Mucosa of descending colon (tissue), 3 donors: ENCODE measurements around the gene DSP. TPM values are rescaled to one million over a fixed set of nuclear protein-coding genes. Genes with fewer than 3 reads are reported as not detected.

ENCODE experiments used
- ATAC-seq: fragments of 200-7000 bp; cut with Tn5 transposase; one replicate; pipeline ENCODE4 v1.9.1; 2020; ENCODE audit warnings: mild to moderate bottlenecking, moderate library complexity
- DNase-seq, 3 donors: peaks; one replicate each; pipeline ENCODE4 v3.0.0-alpha.2; 2020
- H3K36me3 ChIP-seq: fragments of 200-600 bp; one replicate; pipeline ENCODE4 v1.8.0; 2021; ENCODE audit warnings: low read depth, mild to moderate bottlenecking
- H3K4me1 ChIP-seq: fragments of 200-600 bp; one replicate; pipeline ENCODE4 v1.8.0; 2021; ENCODE audit warnings: low read depth, mild to moderate bottlenecking
- H3K4me3 ChIP-seq: fragments of 200-600 bp; one replicate; pipeline ENCODE4 v1.8.0; 2021; ENCODE audit warnings: mild to moderate bottlenecking
- H3K9me3 ChIP-seq: fragments of 200-600 bp; one replicate; pipeline ENCODE4 v1.8.0; 2021; ENCODE audit warnings: mild to moderate bottlenecking
- intact Hi-C, 2 donors: fragments of 100-400 bp; cut with DNase I in 1 of 2; cut with micrococcal nuclease in 1 of 2; formaldehyde crosslinking; loops; one replicate each; pipeline versions ENCODE4 v1.11.0 to v1.11.1; 2022; cut with DNase I, micrococcal nuclease
- total RNA-seq, 3 donors: library from RNA; stranded (reverse); fragmentation: NEBNext Ultra II Directional in 2 of 3; extraction: Animal tissue kit (Norgen Biotek cat#: 25700) in 2 of 3; gene quantifications; one replicate each; pipeline versions ENCODE4 v1.2.1 to v1.2.4, GENCODE V29; 2021 to 2023
- TF ChIP-seq, protein P1 (sequence below): fragments of 200-600 bp; IDR thresholded peaks from one replicate; pipeline ENCODE4 v1.8.0; 2022; ENCODE audit warnings: antibody characterized with exemption, mild to moderate bottlenecking
- donor health status: DM: no; HTN: no; CAD: no; lungs with moderate emphysema.
- donor health status: DM: no; HTN: no; CAD: no.
- donor health status: DM: no; HTN: yes; CAD: no.

Gene DSP
- total RNA-seq, 3 donors from 2014 or later: 85.2 to 265 (median 177) TPM

DNA sequence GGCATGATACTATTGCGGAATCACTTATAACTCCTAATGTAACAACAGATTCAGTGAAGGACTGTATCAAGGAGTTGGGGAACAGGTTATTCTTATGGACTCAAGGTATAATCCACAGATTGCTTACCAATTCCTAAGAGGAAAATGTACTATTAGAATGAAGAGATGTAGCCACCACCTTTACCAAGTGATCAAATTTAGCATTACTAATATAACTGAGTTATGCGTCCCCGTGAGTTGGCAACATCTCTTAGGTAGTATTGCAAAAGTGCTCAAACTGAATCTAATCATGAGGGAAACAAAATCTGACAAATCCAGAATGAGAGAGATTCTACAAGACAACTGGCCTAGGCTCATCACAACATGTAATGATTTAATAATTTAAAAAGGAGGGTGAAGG lies 47.8 kb downstream of the DSP start:
- intact Hi-C loops: no loop called here
- peaks cover 18% of the 10 kb centered on the region for H3K4me1 ChIP-seq
- no peak for DNase-seq
- no peaks in the 10 kb centered on the region for H3K9me3 ChIP-seq
- TF ChIP-seq, protein P1, sequence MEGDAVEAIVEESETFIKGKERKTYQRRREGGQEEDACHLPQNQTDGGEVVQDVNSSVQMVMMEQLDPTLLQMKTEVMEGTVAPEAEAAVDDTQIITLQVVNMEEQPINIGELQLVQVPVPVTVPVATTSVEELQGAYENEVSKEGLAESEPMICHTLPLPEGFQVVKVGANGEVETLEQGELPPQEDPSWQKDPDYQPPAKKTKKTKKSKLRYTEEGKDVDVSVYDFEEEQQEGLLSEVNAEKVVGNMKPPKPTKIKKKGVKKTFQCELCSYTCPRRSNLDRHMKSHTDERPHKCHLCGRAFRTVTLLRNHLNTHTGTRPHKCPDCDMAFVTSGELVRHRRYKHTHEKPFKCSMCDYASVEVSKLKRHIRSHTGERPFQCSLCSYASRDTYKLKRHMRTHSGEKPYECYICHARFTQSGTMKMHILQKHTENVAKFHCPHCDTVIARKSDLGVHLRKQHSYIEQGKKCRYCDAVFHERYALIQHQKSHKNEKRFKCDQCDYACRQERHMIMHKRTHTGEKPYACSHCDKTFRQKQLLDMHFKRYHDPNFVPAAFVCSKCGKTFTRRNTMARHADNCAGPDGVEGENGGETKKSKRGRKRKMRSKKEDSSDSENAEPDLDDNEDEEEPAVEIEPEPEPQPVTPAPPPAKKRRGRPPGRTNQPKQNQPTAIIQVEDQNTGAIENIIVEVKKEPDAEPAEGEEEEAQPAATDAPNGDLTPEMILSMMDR: no peak
- ATAC-seq: no peak
- no peak overlapping the region for H3K4me3 ChIP-seq
- H3K36me3 ChIP-seq: no peaks in the 10 kb centered on the region

DNA sequence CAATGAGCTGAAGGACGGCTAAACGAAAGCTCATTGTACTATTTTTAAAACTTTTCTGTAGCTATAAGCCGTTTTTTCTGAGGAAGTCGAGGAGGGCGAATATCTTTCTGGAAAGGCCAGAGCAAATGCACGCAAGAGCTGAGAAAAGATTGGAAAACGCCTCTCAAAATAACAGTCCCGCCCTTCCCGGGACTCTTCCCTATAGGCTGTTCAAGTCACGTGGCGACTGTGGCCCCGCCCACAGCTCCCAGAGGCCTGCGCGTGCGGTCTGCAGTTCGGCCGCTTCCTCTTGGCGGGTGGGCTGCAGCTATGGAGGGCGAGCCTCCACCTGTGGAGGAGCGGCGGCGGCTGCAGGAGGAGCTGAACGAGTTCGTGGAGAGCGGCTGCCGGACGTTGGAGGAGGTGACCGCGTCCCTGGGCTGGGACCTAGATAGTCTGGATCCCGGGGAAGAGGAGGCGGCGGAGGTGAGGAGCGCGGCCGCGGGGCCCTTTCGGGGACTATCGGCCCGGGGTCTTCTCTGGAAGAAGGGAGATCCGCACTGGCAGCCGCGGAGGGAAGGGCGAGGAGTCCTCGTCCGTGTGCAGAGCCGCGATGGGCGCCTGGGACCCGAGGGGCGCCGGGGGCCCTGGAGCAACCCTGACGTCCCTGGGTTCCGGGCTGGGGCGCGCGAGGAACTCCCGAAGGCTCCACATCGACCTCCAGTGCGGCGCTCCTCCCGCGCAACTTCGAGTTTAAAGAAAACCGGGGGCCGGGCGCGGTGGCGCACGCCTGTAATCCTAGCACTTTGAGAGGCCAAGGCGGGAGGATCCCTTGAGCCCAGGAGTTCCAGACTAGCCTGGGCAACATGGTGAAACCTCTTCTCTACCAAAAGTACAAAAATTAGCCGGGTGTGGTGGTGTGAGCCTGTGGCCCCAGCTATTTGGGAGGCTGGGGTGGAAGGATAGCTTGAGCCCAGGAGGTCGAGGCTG lies 48.8 kb downstream of the DSP start, which contains the start of gene SNRNP48:
Gene SNRNP48 (plus strand): TSS at position 250 of the 969 bp plus-strand sequence. CDS start 60 bp downstream, at position 310.
- TF ChIP-seq, protein P1: no peak
- Histone ChIP-seq H3K4me3 (peak within 1 kb of the TSS; percentile 86), H3K9me3 (no peaks in the 10 kb centered on the region), H3K36me3 (no peaks in the 10 kb centered on the region), H3K4me1 (peaks cover 18% of the 10 kb centered on the region)
- ATAC-seq (peak; percentile 95), DNase-seq (peak; percentile 95 to 99 (median 97))
- intact Hi-C loops: loop anchor here in 1 of 2 donors (10.0 kb wide), 1 partner anchor 185 kb away; no protein-coding TSS in a partner anchor

DNA sequence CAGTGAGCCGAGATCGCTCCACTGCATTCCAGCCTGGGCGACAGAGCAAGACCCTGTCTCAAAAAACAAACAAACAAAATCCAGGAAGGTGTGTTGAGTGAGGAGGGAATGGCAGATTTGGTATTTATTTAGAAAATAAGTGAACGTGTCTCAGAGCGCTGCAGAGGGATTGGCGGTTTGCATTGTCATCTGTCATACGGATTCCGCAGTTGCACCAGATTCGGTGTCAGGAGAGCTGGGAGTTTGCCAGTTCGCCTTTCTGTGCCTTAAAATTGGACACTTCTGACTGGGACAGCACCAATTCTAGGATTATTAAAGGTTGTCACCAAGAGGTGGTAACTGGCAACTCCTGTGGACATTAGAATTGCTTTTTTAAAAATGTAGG lies 49.4 kb downstream of the DSP start:
- TF ChIP-seq, protein P1: no peak
- peak overlapping the region; percentile 86 for H3K4me3 ChIP-seq
- DNase-seq: peak in 2 of 3 donors; percentile 28 to 48
- H3K4me1 ChIP-seq: peaks cover 18% of the 10 kb centered on the region
- intact Hi-C loops: loop anchor here in 1 of 2 donors (10.0 kb wide), 1 partner anchor 186 kb away; no protein-coding TSS in a partner anchor
- H3K9me3 ChIP-seq: no peaks in the 10 kb centered on the region
- ATAC-seq: no peak
- H3K36me3 ChIP-seq: no peaks in the 10 kb centered on the region

DNA sequence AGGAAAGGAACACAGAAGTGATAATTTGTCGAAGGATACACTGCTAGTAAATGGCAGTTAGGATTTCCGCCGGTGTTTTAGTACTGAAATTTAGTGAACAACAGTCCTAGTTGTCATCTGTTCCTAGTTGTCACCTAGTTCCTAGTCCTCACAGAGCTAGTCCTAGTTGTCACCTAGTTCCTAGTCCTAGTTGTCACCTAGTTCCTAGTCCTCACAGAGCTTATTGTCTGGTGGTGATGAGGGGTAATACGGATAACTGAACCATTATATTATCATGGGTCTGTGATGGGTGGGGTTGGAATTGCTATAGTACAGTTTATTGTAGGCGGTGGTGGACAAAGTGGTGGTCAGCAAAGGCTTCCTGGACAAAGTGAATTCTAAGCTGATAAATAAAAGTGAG lies 50.3 kb downstream of the DSP start:
- no peaks in the 10 kb centered on the region for H3K36me3 ChIP-seq
- intact Hi-C loops: loop anchor here in 1 of 2 donors (10.0 kb wide), 1 partner anchor 187 kb away; no protein-coding TSS in a partner anchor
- TF ChIP-seq, protein P1: no peak
- peaks cover 18% of the 10 kb centered on the region for H3K4me1 ChIP-seq
- no peaks in the 10 kb centered on the region for H3K9me3 ChIP-seq
- no peak for ATAC-seq
- DNase-seq: no peak
- H3K4me3 ChIP-seq: no peak overlapping the region

DNA sequence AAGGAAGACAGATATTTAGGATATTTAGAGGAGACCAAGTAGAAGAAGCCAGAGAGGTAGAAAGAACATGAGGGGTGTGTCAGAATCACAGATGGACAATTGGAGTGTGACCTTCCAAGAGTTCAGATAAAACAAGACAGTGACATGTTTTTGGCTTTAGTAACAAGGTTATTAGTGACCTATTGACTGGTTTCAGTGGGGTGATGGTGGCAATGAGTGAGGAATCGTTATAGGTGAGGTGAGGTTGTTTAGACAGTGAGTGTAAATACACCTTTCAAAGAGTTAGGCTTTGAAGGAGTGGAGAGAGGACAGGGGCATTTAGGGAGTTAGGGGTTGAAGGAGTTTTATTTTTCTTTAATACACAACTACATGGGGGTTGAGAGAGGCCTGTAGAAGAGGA lies 51.8 kb downstream of the DSP start:
- no peak for ATAC-seq
- Histone ChIP-seq H3K9me3 (no peaks in the 10 kb centered on the region), H3K4me1 (peaks cover 14% of the 10 kb centered on the region), H3K4me3 (no peak overlapping the region), H3K36me3 (no peaks in the 10 kb centered on the region)
- DNase-seq: no peak
- TF ChIP-seq, protein P1: no peak
- intact Hi-C loops: loop anchor here in 1 of 2 donors (10.0 kb wide), 1 partner anchor 188 kb away; no protein-coding TSS in a partner anchor
